Measurements from ENCODE around the gene TLE3.

Gene TLE3

DNA sequence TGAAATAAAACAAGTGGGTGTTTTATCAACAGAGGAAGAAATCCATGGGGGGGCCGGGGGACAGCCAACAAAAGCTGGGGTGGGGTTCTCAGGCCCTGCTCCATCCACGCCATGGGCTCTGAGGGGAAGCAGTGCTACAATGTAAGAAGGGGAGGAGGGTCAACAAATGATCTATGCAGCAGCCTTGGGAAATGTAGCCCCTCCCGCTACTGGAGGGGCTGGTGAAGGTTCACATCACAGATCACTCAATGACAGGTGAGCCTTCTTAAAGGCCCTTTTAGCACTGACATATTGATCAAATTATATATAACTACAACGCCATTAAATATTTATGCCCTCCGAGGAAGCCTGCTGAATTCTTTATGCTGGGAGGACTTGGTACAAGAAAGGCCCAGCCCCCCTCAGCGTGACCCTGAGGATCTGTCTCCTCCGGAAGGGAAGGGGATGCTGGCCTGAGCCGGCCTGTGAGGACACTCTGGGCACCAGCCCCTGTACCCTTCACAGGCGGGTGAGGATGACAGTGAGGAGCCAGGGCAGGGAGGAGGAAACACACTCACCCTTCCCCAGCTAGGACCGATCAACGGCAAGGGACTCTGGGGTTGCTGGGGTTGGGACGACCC is 15.3 kb downstream of the TLE3 start:
- no peak for DNase-seq

- DNase-seq, result no peak
These were observed 16.1 kb downstream of the TLE3 start for GRCh38 chr15:70081612-70082011.

DNA sequence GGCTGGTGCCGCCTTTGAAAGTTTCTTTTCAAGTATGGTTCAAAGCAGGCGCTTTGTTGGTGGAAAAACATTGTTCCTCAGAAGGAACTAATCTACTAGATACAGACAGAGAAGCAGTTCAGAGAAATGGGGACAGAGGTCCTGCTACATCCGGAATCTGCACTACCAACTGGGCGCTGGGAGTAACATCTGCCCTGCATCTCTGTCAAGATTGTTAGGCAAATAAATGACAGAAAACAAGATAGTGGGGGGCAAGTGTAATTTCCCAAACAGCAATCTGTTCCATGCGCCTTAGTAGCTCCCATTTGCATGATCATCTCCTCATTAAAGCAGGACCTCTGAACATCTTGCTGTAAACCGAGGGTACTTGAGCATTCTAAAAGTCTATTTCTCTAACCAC is 17.4 kb downstream of the TLE3 start:
- DNase-seq, result no peak

GRCh38 chr15:70079888-70080287 is 17.8 kb downstream of the TLE3 start:
- no peak for DNase-seq

DNA sequence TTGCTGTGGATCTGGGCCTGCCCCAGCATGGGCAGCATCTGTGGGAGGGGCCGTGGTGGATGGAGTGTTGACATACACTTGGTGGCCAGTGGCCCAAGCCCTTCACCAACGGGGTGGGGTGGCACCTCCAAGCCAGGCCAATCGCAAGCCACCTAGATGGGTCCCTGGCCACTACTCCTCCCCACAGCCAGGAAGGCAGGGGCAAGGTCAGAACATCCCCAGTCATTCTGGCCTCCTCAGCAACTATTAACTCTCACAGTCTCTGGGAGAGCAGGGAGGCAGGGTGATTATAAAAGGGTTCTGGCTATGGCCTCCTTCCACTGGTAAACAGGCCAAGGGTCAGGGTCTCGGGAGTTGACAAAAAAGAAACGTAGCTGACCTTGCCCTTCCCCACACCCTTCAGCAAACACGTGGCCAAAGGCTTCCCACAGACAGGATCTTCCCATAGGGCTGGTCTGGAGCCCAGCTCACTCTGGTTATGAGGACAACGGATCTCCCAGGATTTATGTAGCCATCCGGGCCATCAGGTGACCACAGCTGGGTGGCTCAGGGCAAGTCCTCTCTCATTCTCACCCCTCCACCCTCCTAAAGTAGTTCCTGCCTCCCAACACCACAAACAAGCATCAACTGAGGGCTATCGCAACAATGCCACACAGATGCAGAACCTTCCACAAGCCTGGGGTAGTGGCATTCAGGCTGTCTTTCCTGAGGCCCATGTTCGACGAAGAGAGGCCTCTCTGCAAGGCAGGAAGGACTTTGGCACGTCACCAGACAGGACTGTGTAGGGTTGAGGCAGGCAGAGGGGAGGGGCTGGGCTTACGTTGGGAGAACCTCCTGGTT is 18.9 kb downstream of the TLE3 start:
- DNase-seq, result no peak

GRCh38 chr15:70077188-70078147 is 20.2 kb downstream of the TLE3 start:
- DNase-seq, result no peak

- no peak for DNase-seq
These were observed 23.3 kb downstream of the TLE3 start for GRCh38 chr15:70074380-70074779.

- DNase-seq, result no peak
These were observed 25.2 kb downstream of the TLE3 start for GRCh38 chr15:70072479-70072878.

DNA sequence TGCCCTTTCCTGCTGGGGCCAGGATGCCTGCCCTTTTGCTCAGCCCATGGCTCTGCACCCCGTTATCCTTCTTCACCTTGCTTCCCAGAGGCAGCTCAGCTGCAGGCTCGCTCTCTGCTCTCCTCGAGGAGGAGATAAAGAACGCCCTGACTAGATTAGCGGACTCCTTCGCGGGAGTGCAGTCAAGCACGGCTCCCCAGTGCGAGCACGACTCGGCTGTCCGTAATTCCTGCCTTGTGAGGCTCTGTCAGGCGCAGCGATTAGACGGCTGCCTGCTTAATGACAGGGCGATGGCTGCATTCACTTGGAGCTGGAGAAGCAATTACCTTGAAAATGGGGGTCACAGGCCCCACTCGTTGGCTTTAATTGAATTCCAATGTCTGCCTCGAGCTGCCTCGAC is 25.9 kb downstream of the TLE3 start:
- no peak for DNase-seq

- no peak for DNase-seq
These were observed 28.0 kb downstream of the TLE3 start for GRCh38 chr15:70069716-70070115.

DNA sequence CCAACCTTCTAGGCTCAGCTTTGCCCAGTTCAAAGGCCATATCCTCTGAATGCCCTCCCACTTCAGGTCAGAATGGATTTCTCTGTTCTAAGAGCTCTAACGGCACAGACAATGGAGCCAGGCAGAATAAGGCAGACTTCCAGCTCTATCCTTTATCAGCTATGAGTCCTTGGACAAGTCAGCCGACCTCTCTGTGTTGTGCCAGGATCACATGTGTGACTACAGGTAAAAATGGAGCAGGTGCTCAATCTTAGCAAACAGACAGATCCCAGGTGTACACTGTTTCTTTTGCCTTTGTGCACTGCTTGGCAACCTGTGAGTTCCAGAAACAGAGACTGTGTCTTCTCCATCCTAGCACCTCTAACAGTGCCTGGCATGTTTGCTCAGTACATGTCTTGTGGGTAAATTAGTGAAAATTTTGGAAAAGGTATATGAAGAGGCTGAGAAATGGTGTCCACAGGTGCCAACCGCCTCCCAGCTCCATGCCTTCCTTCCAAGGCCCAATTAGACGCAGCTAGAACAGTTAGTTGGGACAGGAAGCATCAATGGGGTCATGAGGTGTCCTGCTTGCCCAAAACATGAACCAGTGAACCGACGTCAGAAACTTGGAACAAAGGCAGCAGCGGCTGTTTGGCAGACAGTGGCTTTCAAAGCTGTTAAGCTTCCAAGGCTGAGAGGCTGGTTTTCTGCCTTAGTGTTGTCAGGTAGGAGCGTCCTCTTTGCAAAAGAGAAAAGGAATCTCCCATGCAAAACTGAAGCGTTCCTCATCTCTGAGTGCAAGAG is 28.7 kb downstream of the TLE3 start:
- DNase-seq, result no peak

- no peak for DNase-seq
These were observed 30.0 kb downstream of the TLE3 start for GRCh38 chr15:70067681-70068080.

- DNase-seq, result no peak
These were observed 30.7 kb downstream of the TLE3 start for GRCh38 chr15:70067011-70067410.

DNA sequence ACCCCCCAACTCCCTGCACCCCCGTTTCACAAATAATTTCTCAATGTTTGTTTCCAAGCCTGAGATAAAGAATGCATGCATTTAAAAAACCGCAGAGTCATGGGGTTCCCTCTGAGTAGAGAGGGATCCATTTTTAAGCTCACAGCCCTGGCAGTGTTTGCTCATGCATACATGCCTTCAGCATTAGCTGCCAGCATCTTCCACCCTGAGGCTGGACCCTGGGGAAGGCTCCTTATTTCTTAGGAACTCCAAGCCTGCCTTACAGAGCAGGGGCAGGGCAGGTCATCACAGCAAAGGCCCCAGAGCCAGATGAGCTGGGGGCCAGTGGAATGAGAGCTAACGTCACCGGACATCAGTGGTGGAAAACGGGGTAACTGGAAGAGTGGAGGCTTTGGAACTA is 31.3 kb downstream of the TLE3 start:
- no peak for DNase-seq

GRCh38 chr15:70066004-70066403 is 31.7 kb downstream of the TLE3 start:
- DNase-seq, result no peak

DNA sequence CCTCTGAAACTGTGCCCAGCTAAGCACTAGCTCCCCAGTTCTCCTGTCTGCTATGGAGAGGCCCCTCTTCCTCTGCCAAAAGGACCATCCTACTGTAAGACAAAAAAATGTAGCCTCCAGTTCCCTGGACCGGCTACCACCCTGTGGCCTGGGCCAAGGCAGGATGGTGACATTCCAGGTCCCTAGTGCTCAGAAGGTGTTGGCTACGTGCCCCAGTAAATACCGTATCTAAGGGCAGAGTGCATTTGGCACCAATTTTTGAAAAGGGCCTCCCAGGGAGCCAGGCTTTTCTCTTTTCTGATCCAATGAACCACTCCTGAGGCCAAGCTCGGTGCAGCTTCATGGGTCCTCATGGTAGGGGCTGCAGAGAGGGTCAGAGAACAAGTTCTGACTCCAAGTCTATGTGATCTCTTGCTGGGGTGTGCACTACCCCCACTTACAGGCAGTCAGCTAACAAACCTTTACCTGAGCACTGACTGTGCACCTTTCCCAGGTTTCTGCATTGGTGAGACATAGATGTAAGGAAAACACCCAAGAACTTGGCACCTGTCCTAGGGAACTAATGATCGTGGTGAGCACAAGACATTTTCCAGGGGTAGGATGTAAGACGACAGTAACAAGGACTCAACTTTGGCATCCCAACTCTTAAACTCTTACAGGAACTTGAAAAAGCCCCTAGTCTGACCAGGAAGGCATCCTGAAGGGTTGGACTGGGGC is 32.6 kb downstream of the TLE3 start:
- DNase-seq, result peak; percentile 4

GRCh38 chr15:70064441-70064840 is 33.3 kb downstream of the TLE3 start:
- DNase-seq, result no peak

GRCh38 chr15:70063980-70064379 is 33.7 kb downstream of the TLE3 start:
- DNase-seq, result no peak

GRCh38 chr15:70063261-70063925 is 34.3 kb downstream of the TLE3 start:
- no peak for DNase-seq

- peak; percentile 57 for DNase-seq
These were observed 35.3 kb downstream of the TLE3 start for GRCh38 chr15:70062321-70062956.

Data from NCI-H2029 treated with DMSO at 0.1 percent for 48 hours (cell line).